Measurements from ENCODE around the gene BEX3.

BEX3 gene

DNA sequence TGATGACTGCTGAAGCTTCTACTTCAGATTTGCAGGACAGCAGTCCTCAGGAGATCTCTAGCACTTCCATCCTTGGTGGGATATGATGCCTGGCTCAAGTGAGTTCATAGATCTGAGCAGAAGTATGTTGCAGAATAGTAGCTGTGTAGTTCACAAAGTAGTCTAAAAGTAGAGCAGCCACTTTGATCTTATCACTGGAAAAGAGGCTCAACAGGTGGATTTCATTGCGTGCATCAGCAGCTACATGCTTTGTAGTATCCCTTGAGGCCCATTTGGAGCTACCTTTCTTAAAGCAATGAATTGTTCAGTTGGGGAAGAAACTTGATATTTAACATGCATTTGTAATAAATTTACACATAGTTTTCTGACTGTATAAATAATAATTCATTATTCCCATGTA lies 29.9 kb downstream of the BEX3 start:
- no peak overlapping the region for H3K4me3 ChIP-seq (ENCODE audit: low read depth, low read length)
- no peaks in the 10 kb centered on the region for H3K36me3 ChIP-seq (ENCODE audit: control insufficient read depth in 2 of 2, insufficient read depth in 1 of 2, low read length in 2 of 2)
- H3K27ac ChIP-seq (ENCODE audit: extremely low read depth, low read depth, low read length), result no peak overlapping the region
- TF ChIP-seq SCRT2 (tag by site-specific recombination; IDR thresholded peaks at IDR 0.05), result peak; percentile 89
- no peak for TF ChIP-seq ZNF791 (tag by site-specific recombination; IDR thresholded peaks at IDR 0.05)
- TF ChIP-seq, protein P1, sequence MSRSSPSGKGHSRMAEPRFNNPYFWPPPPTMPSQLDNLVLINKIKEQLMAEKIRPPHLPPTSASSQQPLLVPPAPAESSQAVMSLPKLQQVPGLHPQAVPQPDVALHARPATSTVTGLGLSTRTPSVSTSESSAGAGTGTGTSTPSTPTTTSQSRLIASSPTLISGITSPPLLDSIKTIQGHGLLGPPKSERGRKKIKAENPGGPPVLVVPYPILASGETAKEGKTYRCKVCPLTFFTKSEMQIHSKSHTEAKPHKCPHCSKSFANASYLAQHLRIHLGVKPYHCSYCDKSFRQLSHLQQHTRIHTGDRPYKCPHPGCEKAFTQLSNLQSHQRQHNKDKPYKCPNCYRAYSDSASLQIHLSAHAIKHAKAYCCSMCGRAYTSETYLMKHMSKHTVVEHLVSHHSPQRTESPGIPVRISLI (tag by site-specific recombination; IDR thresholded peaks at IDR 0.05), result no peak
- no peak for TF ChIP-seq ZNF302 (tag by site-specific recombination; IDR thresholded peaks at IDR 0.05; ENCODE audit: low read depth)
- peak; percentile 59; the same call in 1 of the 2 replicates for TF ChIP-seq SCRT1 (tag by site-specific recombination; IDR thresholded peaks at IDR 0.05; ENCODE audit: borderline replicate concordance)
- no peak for TF ChIP-seq REST (tag by site-specific recombination; IDR thresholded peaks at IDR 0.05)
- no peak for TF ChIP-seq IKZF3 (tag by site-specific recombination; IDR thresholded peaks at IDR 0.05)
- POLR2A ChIA-PET, result interaction anchor here (0.8 kb wide), 1 partner anchor 30 kb away, joined by 4 read pairs; the partner anchor contains the start of gene BEX3
- H3K4me1 ChIP-seq (ENCODE audit: control insufficient read depth, insufficient read depth, low read length), result no peaks in the 10 kb centered on the region
- CTCF ChIA-PET, result no interaction called here
- H3K9me3 ChIP-seq (ENCODE audit: control insufficient read depth, insufficient read depth, low read depth, low read length), result no peaks in the 10 kb centered on the region

DNA sequence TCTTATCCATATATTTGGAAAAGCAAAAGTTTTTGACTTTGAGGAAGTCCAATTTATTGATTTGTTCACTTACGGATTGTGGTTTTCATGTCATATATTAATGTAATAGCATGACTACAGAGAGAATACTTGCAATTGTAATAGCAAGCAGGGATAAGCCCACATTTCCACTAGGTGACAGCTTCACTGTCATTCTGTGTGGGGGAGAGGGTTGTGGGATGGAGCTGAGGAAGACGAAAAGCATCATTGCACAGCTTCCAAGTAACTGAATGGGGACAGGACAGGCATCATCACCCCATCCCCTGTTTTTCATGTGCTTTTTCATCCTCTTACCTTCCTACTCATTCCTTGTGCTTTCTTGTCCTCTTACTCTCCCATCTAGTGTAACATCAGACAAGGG lies 31.4 kb downstream of the BEX3 start:
- Histone ChIP-seq H3K9me3 (ENCODE audit: control insufficient read depth, insufficient read depth, low read depth, low read length) (no peaks in the 10 kb centered on the region), H3K4me1 (ENCODE audit: control insufficient read depth, insufficient read depth, low read length) (no peaks in the 10 kb centered on the region), H3K4me3 (ENCODE audit: low read depth, low read length) (no peak overlapping the region), H3K36me3 (ENCODE audit: control insufficient read depth in 2 of 2, insufficient read depth in 1 of 2, low read length in 2 of 2) (no peaks in the 10 kb centered on the region), H3K27ac (ENCODE audit: extremely low read depth, low read depth, low read length) (no peak overlapping the region)
- CTCF ChIA-PET, result no interaction called here
- TF ChIP-seq, protein P2, sequence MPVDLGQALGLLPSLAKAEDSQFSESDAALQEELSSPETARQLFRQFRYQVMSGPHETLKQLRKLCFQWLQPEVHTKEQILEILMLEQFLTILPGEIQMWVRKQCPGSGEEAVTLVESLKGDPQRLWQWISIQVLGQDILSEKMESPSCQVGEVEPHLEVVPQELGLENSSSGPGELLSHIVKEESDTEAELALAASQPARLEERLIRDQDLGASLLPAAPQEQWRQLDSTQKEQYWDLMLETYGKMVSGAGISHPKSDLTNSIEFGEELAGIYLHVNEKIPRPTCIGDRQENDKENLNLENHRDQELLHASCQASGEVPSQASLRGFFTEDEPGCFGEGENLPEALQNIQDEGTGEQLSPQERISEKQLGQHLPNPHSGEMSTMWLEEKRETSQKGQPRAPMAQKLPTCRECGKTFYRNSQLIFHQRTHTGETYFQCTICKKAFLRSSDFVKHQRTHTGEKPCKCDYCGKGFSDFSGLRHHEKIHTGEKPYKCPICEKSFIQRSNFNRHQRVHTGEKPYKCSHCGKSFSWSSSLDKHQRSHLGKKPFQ (tag by site-specific recombination; IDR thresholded peaks at IDR 0.05), result no peak
- TF ChIP-seq SP2 (tag by site-specific recombination; IDR thresholded peaks at IDR 0.05) (no peak), ZNF214 (tag by site-specific recombination; IDR thresholded peaks at IDR 0.05; ENCODE audit: borderline replicate concordance) (no peak), ZNF513 (tag by site-specific recombination; IDR thresholded peaks at IDR 0.05) (no peak), ZNF571 (tag by site-specific recombination; IDR thresholded peaks at IDR 0.05) (no peak), ZNF624 (tag by site-specific recombination; IDR thresholded peaks at IDR 0.05) (no peak), ZNF155 (tag by site-specific recombination; IDR thresholded peaks at IDR 0.05) (no peak), HIC1 (tag by site-specific recombination; IDR thresholded peaks at IDR 0.05) (no peak)
- POLR2A ChIA-PET, result no interaction called here

Measured in HEK293 (cell line).